Vagina (tissue), 2 donors: ENCODE results near the gene GDPD2. TPM values are rescaled to one million over a fixed set of nuclear protein-coding genes. Genes with fewer than 3 reads are reported as not detected.

ENCODE experiments used
- DNase-seq, 2 donors: peaks; one replicate each; pipeline ENCODE4 v3.0.0-alpha.2; 2017; ENCODE audit errors: extremely low spot score in 2 of 2
- H3K27ac ChIP-seq: fragments of 200-600 bp; sonication (generic); one replicate; pipeline ENCODE4 v1.5.1; 2019
- H3K27me3 ChIP-seq: fragments of 200-600 bp; sonication (generic); one replicate; pipeline ENCODE4 v1.5.1; 2019
- H3K36me3 ChIP-seq, 2 donors: fragments of 200-600 bp; sonication (generic); one replicate each; pipeline ENCODE4 v1.5.1; 2017 to 2019
- H3K4me1 ChIP-seq: fragments of 200-600 bp; sonication (generic); one replicate; pipeline ENCODE4 v1.5.1; 2019
- H3K4me3 ChIP-seq, 2 donors: fragments of 200-600 bp; sonication (generic); 1 replicate in 1 of 2; 2 replicates in 1 of 2; pipeline ENCODE4 v1.5.1; 2016 to 2019
- H3K9me3 ChIP-seq: fragments of 200-600 bp; sonication (generic); one replicate; pipeline ENCODE4 v1.5.1; 2019
- CTCF ChIP-seq, 3 experiments: fragments of 450-650 bp in 2 of 3; fragments of 200-600 bp in 1 of 3; sonication (generic) in 1 of 3; IDR thresholded peaks; one replicate each; pipeline ENCODE4 v1.5.1; 2017 to 2019; ENCODE audit warnings: antibody characterized with exemption in 3 of 3, mild to moderate bottlenecking in 2 of 3, moderate library complexity in 2 of 3
- POLR2A ChIP-seq, 2 donors: fragments of 450-650 bp; IDR thresholded peaks; one replicate each; pipeline ENCODE4 v1.6.1; 2017; ENCODE audit warnings: antibody characterized with exemption in 2 of 2, mild to moderate bottlenecking in 2 of 2, moderate library complexity in 2 of 2
- POLR2AphosphoS5 ChIP-seq, 2 donors: sonication (generic); formaldehyde crosslinking; IDR thresholded peaks; one replicate each; pipeline ENCODE4 v1.9.0; 2017; ENCODE audit warnings: antibody characterized with exemption in 2 of 2, mild to moderate bottlenecking in 2 of 2, low read depth in 1 of 2; ENCODE audit not compliant: insufficient read depth in 1 of 2
- intact Hi-C: fragments of 100-400 bp; cut with DNase I; formaldehyde crosslinking; loops from one replicate; pipeline ENCODE4 v1.15.1; 2023
- total RNA-seq: library from RNA; depleted of rRNA; stranded (reverse); fragments of >200 nt; gene quantifications from one replicate; pipeline ENCODE4 v1.2.3, GENCODE V29; 2016

The GDPD2 gene
- total RNA-seq, 1 donor from 2014 or later, result not detected

- Histone ChIP-seq H3K9me3 (no peaks in the 10 kb centered on the region), H3K27me3 (no peaks in the 10 kb centered on the region), H3K36me3 (no peaks in the 10 kb centered on the region), H3K4me1 (no peaks in the 10 kb centered on the region), H3K27ac (no peak overlapping the region), H3K4me3 (no peak overlapping the region)
- intact Hi-C loops, result loop anchor here (5.0 kb wide), 1 partner anchor 1941 kb away; no protein-coding TSS in a partner anchor
- no peak for DNase-seq
- TF ChIP-seq CTCF (IDR thresholded peaks at IDR 0.05), result no peak
- TF ChIP-seq POLR2AphosphoS5 (IDR thresholded peaks at IDR 0.05; ENCODE audit: insufficient read depth in 1 of 2, low read depth in 1 of 2), result no peak
- no peak for TF ChIP-seq POLR2A (IDR thresholded peaks at IDR 0.05)
Measured at GRCh38 chrX:70468709-70469108, 45.6 kb downstream of the GDPD2 start.

GRCh38 chrX:70470850-70471289, 47.8 kb downstream of the GDPD2 start:
- H3K4me3 ChIP-seq, result no peak overlapping the region
- no peaks in the 10 kb centered on the region for H3K4me1 ChIP-seq
- no peaks in the 10 kb centered on the region for H3K27me3 ChIP-seq
- H3K36me3 ChIP-seq, result no peaks in the 10 kb centered on the region
- no peak for TF ChIP-seq POLR2AphosphoS5 (IDR thresholded peaks at IDR 0.05; ENCODE audit: insufficient read depth in 1 of 2, low read depth in 1 of 2)
- no peak for TF ChIP-seq CTCF (IDR thresholded peaks at IDR 0.05)
- no peak for TF ChIP-seq POLR2A (IDR thresholded peaks at IDR 0.05)
- no peak for DNase-seq
- no peaks in the 10 kb centered on the region for H3K9me3 ChIP-seq
- H3K27ac ChIP-seq, result no peak overlapping the region
- intact Hi-C loops, result no loop called here

GRCh38 chrX:70476166-70476933, 53.2 kb downstream of the GDPD2 start:
- Histone ChIP-seq H3K27ac (peak overlapping the region; percentile 61), H3K36me3 (no peaks in the 10 kb centered on the region), H3K4me3 (no peak overlapping the region), H3K4me1 (peaks cover 31% of the 10 kb centered on the region), H3K9me3 (no peaks in the 10 kb centered on the region), H3K27me3 (no peaks in the 10 kb centered on the region)
- no peak for DNase-seq
- no peak for TF ChIP-seq POLR2A (IDR thresholded peaks at IDR 0.05)
- no peak for TF ChIP-seq POLR2AphosphoS5 (IDR thresholded peaks at IDR 0.05; ENCODE audit: insufficient read depth in 1 of 2, low read depth in 1 of 2)
- TF ChIP-seq CTCF (IDR thresholded peaks at IDR 0.05), result no peak
- intact Hi-C loops, result no loop called here

DNA sequence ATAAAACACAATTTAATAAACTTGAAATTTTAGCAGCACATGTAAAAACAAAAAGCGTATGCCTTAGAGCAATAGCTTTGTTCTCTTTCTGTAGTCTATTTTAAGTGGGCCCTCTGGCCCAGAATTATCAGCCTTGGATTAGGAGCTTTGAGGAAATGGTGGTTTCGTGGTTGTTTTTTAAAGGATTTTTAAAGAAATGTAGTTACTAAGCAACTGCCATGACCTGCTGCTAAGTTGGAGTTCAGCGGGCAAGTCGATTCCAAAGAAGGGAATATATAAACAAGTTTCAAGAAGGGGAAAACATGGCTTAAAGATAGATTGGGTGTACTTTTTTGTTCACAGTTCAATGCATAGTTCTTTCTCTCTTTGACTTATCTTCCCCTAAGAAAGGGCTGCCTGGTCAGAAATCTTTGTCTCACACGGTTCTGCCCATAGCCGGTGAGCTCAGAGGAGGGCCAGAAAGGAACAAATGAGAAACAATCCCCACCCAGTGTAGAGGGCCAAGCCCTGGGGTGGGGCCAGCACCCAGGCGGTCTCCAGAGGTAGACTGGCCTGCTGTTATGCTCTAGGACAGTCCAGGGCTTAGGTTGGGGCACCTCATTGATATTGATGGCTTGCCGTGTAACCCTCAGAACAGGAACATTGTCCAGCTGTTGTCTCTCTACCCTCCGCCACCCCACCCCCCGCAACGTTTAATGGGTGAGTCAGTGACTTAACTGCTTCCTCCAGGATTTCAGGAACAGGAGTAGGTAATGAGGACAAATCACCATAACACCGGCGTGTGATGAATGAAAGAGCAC, 54.0 kb downstream of the GDPD2 start:
- TF ChIP-seq CTCF (IDR thresholded peaks at IDR 0.05) (no peak), POLR2A (IDR thresholded peaks at IDR 0.05) (no peak), POLR2AphosphoS5 (IDR thresholded peaks at IDR 0.05; ENCODE audit: insufficient read depth in 1 of 2, low read depth in 1 of 2) (peak; percentile 10 to 33)
- Histone ChIP-seq H3K4me3 (no peak overlapping the region), H3K4me1 (peaks cover 31% of the 10 kb centered on the region), H3K9me3 (no peaks in the 10 kb centered on the region), H3K27ac (peak overlapping the region; percentile 61), H3K36me3 (no peaks in the 10 kb centered on the region), H3K27me3 (no peaks in the 10 kb centered on the region)
- no peak for DNase-seq
- intact Hi-C loops, result no loop called here
